NOMO-1 (cell line): Measurements from ENCODE around the gene TTLL5.
"Not testable (repeated sequence)": the region's sequence is repeated elsewhere in the genome, so short reads cannot be mapped to it uniquely, and the experiment has no call there.

Experiments used
- DNase-seq, 2 experiments: peaks; one replicate each; lab custom pipeline; 2025; ENCODE audit not compliant: unreplicated experiment in 2 of 2; lab: John Stamatoyannopoulos, UW

TTLL5 gene

GRCh38 chr14:75826599-75826998, 165.6 kb downstream of the TTLL5 start:
- DNase-seq = no peak

GRCh38 chr14:75827331-75827730, 166.3 kb downstream of the TTLL5 start:
- no peak for DNase-seq

DNA sequence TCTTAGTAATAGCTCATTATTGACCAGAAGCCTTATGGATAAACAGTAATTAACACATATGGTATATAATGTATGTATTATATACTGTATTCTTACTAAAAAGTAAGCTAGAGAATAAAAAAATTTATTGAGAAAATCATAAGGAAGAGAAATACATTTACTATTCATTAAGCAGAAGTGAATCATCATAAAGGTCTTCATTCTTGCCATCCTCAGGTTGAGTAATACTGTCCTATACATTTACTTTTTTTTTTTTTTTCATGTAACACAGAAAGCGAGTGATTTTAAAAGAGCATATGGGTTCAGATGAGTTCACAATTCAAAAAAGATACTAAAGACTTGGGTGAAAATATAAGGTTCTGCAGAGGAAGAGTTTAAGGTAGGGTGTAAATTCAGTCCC, 168.3 kb downstream of the TTLL5 start:
- DNase-seq = no peak

- DNase-seq = peak; percentile 53 to 63
Measured at GRCh38 chr14:75831455-75831854, 170.4 kb downstream of the TTLL5 start.

- no peak for DNase-seq
Measured at GRCh38 chr14:75831952-75832351, 170.9 kb downstream of the TTLL5 start.

- no peak for DNase-seq
Measured at GRCh38 chr14:75832621-75833297, 171.7 kb downstream of the TTLL5 start.

GRCh38 chr14:75833326-75834020, 172.4 kb downstream of the TTLL5 start:
- no peak for DNase-seq

GRCh38 chr14:75835156-75835725, 174.2 kb downstream of the TTLL5 start:
- no peak for DNase-seq

DNA sequence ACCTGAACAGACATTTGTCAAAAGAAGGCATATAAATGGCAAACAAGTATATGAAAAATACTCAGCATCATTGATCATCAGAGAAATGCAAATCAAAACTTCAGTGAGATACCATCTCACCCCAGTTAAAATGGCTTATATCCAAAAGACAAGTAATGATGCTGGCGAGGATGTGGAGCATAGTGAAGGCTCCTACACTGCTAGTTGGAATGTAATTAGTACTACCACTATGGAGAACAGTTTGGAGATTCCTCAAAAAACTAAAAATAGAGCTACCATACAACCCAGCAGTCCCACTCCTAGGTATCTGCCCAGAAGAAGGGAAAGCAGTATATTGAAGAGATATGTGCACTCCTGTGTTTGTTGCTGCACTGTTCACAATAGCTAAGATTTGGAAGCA, 174.7 kb downstream of the TTLL5 start:
- DNase-seq = no peak

DNA sequence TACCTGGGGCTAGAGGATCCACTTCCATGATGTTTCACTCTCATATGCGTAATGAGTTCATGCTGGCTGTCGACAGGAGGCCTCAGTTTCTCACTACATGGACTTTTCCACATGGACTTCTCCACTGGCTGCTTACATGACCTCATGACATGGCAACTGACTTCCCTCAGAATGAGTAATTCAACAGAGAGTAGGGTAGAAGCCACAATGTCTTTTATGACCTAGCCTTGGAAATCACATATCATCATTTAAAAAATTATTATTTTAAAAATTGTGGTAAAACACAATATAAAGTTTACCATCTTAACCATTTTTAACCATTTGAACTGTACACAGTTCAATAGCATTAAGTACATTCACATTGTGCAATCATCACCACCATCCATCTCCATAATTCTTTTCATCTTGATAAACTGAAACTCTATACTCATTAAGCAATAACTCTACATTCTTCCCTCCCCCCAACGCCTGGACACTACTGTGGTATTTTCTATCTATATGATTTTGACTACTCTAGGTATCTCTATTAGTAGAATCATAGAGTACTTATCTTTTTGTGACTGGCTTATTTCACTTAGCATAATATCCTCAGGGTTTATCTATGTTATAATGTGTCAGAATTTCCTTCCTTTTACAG, 176.2 kb downstream of the TTLL5 start:
- DNase-seq = no peak

DNA sequence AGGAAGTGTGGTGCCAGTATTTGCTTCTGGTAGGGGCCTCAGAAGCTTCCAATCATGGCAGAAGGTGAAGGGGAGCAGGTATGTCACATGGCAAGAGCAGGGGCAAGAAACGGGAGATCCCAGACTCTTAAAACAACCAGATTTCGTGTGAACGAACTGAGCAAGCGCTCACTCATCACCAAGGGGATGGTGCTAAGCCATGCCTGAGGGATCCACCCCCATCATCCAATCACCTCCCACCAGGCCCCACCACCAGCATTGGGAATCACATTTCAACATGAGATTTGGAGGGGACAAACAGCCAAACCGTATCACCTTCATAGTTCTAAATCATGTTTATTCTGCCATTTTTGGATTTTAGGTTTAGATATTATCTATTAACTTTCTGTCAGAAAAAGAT, 179.9 kb downstream of the TTLL5 start:
- DNase-seq = no peak

DNA sequence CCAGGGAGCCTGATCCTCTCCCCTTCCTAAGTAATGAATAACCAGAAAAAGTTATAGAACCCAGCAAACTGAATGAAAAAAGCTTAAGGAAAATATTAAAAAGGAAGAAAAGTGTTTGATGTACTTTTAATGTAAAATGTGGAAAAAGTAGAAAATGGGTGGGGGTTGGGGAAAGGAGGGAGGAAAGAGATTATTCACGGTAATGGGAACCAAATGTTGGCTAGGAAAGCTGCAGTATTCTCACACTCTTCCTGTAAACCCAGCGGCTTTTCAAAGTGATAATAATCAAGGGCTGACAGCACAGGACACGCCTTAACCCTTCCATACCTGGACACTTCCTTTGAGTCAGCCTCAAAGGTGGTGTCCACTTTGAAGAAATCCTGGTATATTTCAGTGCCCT, 181.5 kb downstream of the TTLL5 start:
- DNase-seq = no peak

DNA sequence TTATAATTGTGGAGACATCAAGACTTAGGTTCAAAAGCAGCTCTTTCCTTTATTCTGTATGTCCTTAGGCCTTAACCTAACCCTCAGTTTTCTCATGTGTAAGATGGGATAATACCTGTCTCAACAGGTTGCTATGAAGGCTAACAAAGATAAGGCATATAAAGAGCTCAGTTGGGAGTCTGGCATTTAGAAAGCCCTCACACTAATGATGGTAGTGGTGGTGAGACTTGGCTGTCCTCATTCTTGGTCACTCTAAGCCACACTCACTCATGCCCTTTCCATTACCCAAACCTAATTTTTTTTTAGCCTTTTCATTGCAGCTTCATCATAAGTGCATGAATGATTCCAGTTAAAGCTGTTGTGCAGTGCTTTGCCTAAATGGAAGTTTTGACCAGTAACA, 183.4 kb downstream of the TTLL5 start:
- DNase-seq = no peak

DNA sequence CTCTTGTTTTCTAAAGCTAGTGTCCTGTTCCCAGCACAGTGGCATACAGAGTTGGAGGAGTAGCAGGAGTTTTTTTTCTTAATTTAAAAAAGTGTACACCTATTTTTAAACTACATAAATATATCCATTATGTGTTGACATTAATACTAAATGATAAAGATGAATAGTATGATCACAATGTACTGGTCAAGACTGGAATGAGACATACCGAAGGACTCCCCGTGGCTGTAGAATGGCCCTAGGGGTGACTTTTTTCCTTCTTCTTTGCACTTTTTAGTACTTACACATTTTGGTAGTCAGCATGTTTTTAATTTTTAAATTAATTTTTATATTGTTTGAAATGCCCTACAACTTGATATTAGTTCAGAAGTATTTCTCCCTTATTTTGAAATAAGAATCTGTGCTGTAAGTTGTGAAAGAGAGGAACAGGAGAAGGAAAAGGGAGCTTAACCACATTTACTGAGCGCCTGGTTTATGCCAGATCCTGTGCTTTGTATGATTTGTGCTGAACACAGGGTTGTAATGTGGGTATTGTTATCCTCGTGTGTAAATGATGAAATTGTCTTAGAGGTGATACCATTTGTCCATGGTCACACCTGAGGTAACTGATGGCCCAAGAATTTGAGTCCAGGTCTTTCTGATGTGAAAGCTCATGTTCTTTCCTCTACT, 184.2 kb downstream of the TTLL5 start:
- DNase-seq = no peak

- not testable (repeated sequence) for DNase-seq
Measured at GRCh38 chr14:75846694-75847093, 185.6 kb downstream of the TTLL5 start.

DNA sequence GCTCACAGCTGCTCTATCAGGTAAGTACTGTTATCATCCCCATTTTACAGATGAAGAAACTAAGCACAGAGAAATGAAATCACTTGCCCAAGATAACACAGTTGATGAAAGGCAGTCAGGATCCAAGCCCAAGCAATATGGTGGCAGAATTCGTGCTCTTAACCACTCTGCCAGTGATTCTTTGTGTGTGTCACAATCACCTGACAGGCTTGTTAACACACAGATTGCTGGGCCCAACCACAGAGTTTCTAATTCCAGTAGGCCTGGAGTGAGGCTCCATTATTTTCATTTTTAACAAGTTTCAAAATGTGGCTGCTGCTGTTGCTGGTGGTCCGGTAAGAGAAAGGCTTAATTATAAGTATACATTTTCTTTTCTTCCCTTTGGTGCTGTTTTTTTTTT, 186.5 kb downstream of the TTLL5 start:
- DNase-seq = no peak

DNA sequence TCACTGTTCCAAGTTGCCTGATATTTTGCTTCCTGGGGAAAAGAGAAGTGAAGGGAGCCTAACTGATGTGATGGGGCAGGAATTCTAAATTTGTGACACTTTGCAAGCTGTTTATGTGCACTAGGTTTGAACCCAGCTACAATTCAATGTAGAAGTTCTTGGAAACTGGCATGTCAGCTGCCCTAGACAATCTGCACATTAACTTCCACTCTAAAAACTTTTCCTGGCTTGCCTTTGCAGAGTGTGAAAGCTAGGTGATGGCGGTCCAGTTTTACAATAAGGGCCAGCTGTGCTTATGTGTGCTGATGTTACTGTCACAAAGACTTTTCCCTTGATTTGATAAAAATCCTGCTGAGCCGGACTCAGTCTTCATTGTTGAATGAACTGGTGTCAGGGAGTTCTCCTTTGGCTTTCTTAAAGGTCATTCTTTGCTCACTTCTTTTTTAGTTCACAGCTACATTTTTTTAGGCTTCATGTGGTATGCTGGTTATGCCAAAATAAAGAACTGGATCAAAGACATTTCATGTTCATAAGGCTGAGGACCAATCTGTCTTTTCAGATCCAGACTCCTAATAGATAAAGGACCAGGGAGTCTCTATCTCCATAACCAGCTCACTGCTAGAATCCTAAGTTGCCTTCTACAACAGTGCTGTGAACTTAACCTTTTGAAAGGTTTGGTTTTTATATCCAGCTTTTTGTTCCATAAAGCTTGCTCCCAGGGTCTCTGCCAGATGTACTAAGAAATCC, 187.3 kb downstream of the TTLL5 start:
- no peak for DNase-seq

DNA sequence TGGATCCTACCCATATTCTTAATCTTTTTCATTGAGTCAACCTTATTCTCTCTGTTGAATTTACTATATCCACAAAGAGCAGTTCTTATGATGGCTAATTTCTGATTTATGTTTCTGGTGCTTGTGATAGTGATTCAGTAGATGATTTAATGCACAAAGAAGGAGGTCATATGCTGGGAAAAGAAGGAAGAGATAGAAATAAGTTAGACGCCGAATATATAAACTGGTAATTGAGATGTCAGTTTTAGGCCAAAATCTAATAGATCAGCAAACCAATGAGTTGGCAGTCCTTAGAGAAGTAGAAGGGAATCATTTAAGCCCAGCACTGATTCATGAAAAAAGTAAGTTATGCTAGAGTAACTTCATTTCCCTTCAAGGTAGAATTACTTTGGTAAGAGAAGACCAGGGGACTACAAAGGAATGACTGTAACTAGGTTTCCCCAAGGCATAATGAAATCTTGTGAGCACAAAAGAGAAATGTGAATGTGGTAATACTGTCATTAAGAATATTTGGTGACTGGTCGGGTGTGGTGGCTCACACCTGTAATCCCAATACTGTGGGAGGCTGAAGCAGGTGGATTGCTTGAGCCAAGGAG, 188.4 kb downstream of the TTLL5 start:
- no peak for DNase-seq

DNA sequence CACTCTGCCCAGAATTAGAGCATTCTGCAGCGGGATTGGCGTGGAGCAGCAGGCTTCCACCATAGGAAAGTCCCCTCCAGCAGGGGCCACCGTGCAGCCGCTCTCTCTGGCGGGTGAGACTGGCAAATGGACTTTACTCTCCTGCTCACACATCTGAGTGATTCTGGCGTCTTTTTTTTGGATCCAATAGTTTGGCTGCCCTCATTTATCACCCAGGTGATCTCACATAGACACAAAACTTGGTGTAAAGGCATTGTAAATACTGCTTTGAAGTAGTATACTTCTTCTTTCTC, 190.5 kb downstream of the TTLL5 start:
- DNase-seq = no peak

DNA sequence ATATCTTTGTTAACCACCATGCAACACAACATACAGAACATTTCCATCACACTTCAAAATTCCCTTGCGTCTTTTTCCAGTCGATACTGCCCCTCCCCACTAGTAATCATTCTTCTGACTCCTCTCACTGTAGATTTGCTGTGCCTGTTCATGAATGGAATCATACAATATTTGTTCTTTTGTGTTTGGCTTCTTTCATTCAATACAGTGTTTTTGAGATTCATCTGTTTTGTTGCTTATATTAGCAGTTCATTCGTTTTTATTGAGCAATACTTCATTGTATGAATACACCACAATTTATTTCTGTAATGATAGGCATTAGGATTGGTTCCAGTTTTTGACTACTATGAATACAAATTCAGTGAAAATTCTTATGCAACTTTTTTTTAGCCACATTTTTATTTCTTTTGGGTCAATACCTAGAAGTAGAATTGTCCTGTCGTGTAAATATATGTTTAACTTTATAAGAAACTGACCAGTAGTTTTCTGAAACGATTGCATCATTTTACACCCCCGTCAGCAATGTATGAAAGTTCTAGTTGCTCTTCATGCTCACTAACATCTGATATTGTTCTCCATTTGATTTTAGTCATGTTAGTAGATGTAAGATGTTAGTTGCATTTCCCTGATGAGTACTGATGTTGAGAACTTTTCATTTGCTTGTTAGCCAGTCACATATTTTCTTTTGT, 193.2 kb downstream of the TTLL5 start:
- no peak for DNase-seq
